OCI-LY1 (cell line): ENCODE measurements around the gene GMPR.

Experiments
- H2AFZ ChIP-seq: fragments of 200-600 bp; sonication (generic), shearing (Covaris generic); 2 replicates; pipeline ENCODE4 v1.6.0; 2014; ENCODE audit warnings: antibody characterized with exemption, mild to moderate bottlenecking, low read length
- H3F3A ChIP-seq: fragments of 200-600 bp; sonication (generic), shearing (Covaris generic); 2 replicates; pipeline ENCODE4 v1.6.0; 2014; ENCODE audit warnings: mild to moderate bottlenecking, antibody characterized with exemption, low read length, moderate library complexity; ENCODE audit not compliant: insufficient read depth
- H3K27ac ChIP-seq: fragments of 200-600 bp; sonication (generic); 2 replicates; pipeline ENCODE4 v1.5.1; 2014; ENCODE audit warnings: low read length, mixed run types, mild to moderate bottlenecking, low read depth; ENCODE audit not compliant: poor library complexity, severe bottlenecking
- H3K27me3 ChIP-seq: fragments of 200-600 bp; sonication (generic); 2 replicates; pipeline ENCODE4 v1.6.0; 2014; ENCODE audit warnings: antibody characterized with exemption, mild to moderate bottlenecking, low read length, moderate library complexity; ENCODE audit not compliant: insufficient read depth
- H3K36me3 ChIP-seq: fragments of 200-600 bp; sonication (generic); 2 replicates; pipeline ENCODE4 v1.6.1; 2014; ENCODE audit warnings: mild to moderate bottlenecking, antibody characterized with exemption, low read length, moderate library complexity, mixed read lengths; ENCODE audit not compliant: insufficient read depth
- H3K4me1 ChIP-seq: fragments of 200-600 bp; sonication (generic); 2 replicates; pipeline ENCODE4 v1.5.1; 2014; ENCODE audit warnings: mild to moderate bottlenecking, low read length, moderate library complexity; ENCODE audit not compliant: insufficient read depth, severe bottlenecking
- H3K4me2 ChIP-seq: fragments of 200-600 bp; sonication (generic), shearing (Covaris generic); 2 replicates; pipeline ENCODE4 v1.6.1; 2014; ENCODE audit warnings: low read length
- H3K4me3 ChIP-seq: fragments of 200-600 bp; sonication (generic); 2 replicates; pipeline ENCODE4 v1.5.1; 2014; ENCODE audit warnings: low read length, low read depth, mild to moderate bottlenecking, mixed read lengths; ENCODE audit not compliant: poor library complexity, severe bottlenecking
- H3K79me2 ChIP-seq: fragments of 200-600 bp; shearing (Covaris generic); 2 replicates; pipeline ENCODE4 v1.6.1; 2016; ENCODE audit warnings: mixed run types, low read length, mixed read lengths; ENCODE audit not compliant: insufficient read depth
- H3K9ac ChIP-seq: fragments of 200-600 bp; sonication (generic), shearing (Covaris generic); 2 replicates; pipeline ENCODE4 v1.6.1; 2014; ENCODE audit warnings: mild to moderate bottlenecking, low read length, mixed read lengths
- H3K9me2 ChIP-seq: fragments of 200-600 bp; sonication (generic), shearing (Covaris generic); 2 replicates; pipeline ENCODE4 v1.6.1; 2014; ENCODE audit warnings: low read depth, mild to moderate bottlenecking, low read length, mixed read lengths
- H3K9me3 ChIP-seq: fragments of 200-600 bp; shearing (Covaris generic); 2 replicates; pipeline ENCODE4 v1.6.1; 2014; ENCODE audit warnings: low read length, mixed read lengths
- H4K20me1 ChIP-seq: fragments of 200-600 bp; sonication (generic), shearing (Covaris generic); 2 replicates; pipeline ENCODE4 v1.6.0; 2016; ENCODE audit warnings: mild to moderate bottlenecking, low read length; ENCODE audit not compliant: insufficient read depth
- CTCF ChIP-seq: fragments of 200-600 bp; sonication (generic), shearing (Covaris generic); IDR thresholded peaks from 2 replicates; pipeline ENCODE4 v1.5.1; 2017; ENCODE audit warnings: mild to moderate bottlenecking, antibody characterized with exemption, low read length, moderate library complexity, mixed read lengths
- EZH2 ChIP-seq: fragments of 200-600 bp; sonication (generic), shearing (Covaris generic); IDR thresholded peaks from 2 replicates; pipeline ENCODE4 v1.8.0; 2017; ENCODE audit warnings: borderline replicate concordance, mixed run types, mild to moderate bottlenecking, antibody characterized with exemption, low read length, moderate library complexity, mixed read lengths

The GMPR gene

GRCh38 chr6:16273256-16273655 lies 34.9 kb downstream of the GMPR start:
- Histone ChIP-seq H4K20me1 (no peaks in the 10 kb centered on the region), H3K27ac (no peak overlapping the region), H3K9me2 (no peaks in the 10 kb centered on the region), H3K4me1 (no peaks in the 10 kb centered on the region), H3K9me3 (no peaks in the 10 kb centered on the region), H3F3A (no peaks in the 10 kb centered on the region), H3K36me3 (no peaks in the 10 kb centered on the region), H3K79me2 (no peaks in the 10 kb centered on the region), H2AFZ (no peak overlapping the region), H3K9ac (no peak overlapping the region), H3K4me3 (no peak overlapping the region), H3K4me2 (no peak overlapping the region), H3K27me3 (0 out of 2 replicates have a peak, but pooled peaks cover 3% of the 10 kb centered on the region)
- no peak for TF ChIP-seq EZH2
- TF ChIP-seq CTCF, result no peak

- H3K27ac ChIP-seq, result no peak overlapping the region
- no peak overlapping the region for H2AFZ ChIP-seq
- H3K27me3 ChIP-seq, result 0 out of 2 replicates have a peak, but pooled peaks cover 3% of the 10 kb centered on the region
- TF ChIP-seq CTCF, result no peak
- no peak overlapping the region for H3K4me3 ChIP-seq
- H3K9me2 ChIP-seq, result no peaks in the 10 kb centered on the region
- H3K9ac ChIP-seq, result no peak overlapping the region
- H3K36me3 ChIP-seq, result no peaks in the 10 kb centered on the region
- no peaks in the 10 kb centered on the region for H3K4me1 ChIP-seq
- H3F3A ChIP-seq, result no peaks in the 10 kb centered on the region
- H3K4me2 ChIP-seq, result no peak overlapping the region
- H4K20me1 ChIP-seq, result no peaks in the 10 kb centered on the region
- no peaks in the 10 kb centered on the region for H3K79me2 ChIP-seq
- no peaks in the 10 kb centered on the region for H3K9me3 ChIP-seq
These were observed 36.1 kb downstream of the GMPR start for GRCh38 chr6:16274483-16274882.

DNA sequence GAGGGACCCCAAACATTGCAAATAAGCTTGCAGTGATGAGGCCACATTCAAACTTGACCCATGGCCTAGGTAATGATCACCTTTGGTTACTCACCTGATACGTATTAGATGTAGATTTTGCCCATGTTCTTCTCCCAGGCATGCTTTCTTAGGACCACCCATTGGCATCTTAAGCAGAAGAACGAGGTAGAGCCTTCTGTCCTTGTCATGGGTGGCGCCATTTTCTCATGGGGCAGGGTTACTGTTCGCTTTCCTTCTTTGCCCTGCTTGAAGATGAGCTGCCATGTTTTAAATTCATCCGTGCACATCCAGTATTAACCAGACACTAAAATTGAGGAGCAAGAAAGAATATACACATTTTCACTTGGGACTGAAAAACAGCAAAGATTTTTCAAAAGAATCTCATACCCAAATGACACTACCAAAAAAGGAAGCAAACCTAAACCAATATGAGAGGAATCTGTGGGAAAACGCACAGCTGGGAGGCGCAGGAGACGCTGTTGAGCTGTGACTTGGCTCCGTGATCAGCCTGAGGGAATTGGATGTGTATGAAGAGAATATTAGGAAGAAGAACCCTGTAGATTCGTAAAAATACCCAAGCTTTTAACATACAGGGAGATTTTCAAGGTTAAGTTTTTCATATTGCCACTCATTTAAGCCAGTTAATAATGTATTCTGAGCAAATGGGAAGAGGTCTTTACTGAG lies 36.6 kb downstream of the GMPR start:
- H3K9me2 ChIP-seq, result no peaks in the 10 kb centered on the region
- no peak overlapping the region for H3K27ac ChIP-seq
- H3K27me3 ChIP-seq, result 0 out of 2 replicates have a peak, but pooled peaks cover 7% of the 10 kb centered on the region
- no peak overlapping the region for H3K4me2 ChIP-seq
- no peaks in the 10 kb centered on the region for H3K9me3 ChIP-seq
- no peak overlapping the region for H2AFZ ChIP-seq
- H3K36me3 ChIP-seq, result no peaks in the 10 kb centered on the region
- TF ChIP-seq EZH2, result no peak
- TF ChIP-seq CTCF, result no peak
- no peaks in the 10 kb centered on the region for H3K79me2 ChIP-seq
- H3K9ac ChIP-seq, result no peak overlapping the region
- H3K4me3 ChIP-seq, result no peak overlapping the region
- no peaks in the 10 kb centered on the region for H4K20me1 ChIP-seq
- H3K4me1 ChIP-seq, result no peaks in the 10 kb centered on the region
- H3F3A ChIP-seq, result no peaks in the 10 kb centered on the region
